GM18868 (cell line): ENCODE measurements around the gene MYO16.
"Not testable (repeated sequence)": the region's sequence is repeated elsewhere in the genome, so short reads cannot be mapped to it uniquely, and the experiment has no call there.

Experiments
- ATAC-seq: cut with Tn5 transposase; IDR thresholded peaks from one replicate; pipeline ENCODE4 v1.9.1; 2021; ENCODE audit warnings: mild to moderate bottlenecking, moderate library complexity; ENCODE audit not compliant: unreplicated experiment

Gene MYO16

DNA sequence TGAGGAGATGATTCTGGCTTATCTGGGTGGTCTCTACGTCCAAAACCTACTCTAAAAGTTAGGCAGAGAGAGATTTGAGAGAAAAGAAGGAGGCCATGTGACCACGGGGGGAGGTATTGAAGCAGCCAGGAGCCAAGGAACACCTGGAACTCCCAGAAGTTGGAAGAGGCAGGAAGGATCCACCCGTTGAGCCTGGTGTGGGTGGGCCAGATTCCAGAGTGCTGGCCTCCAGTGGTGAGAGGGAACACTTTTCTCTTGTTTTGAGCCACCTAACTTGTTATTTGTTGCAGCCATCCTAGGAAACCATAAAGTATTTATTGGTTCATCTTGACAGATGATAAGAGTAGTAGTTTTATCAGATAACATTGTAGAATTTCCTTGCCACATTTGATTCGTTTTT is 396.9 kb downstream of the MYO16 start:
- ATAC-seq: no peak

- no peak for ATAC-seq
These were observed 399.2 kb downstream of the MYO16 start for GRCh38 chr13:109028624-109029023.

GRCh38 chr13:109033090-109033489 is 403.7 kb downstream of the MYO16 start:
- ATAC-seq: no peak

GRCh38 chr13:109036078-109036780 is 406.8 kb downstream of the MYO16 start:
- no peak for ATAC-seq

GRCh38 chr13:109043636-109044035 is 414.2 kb downstream of the MYO16 start:
- no peak for ATAC-seq

DNA sequence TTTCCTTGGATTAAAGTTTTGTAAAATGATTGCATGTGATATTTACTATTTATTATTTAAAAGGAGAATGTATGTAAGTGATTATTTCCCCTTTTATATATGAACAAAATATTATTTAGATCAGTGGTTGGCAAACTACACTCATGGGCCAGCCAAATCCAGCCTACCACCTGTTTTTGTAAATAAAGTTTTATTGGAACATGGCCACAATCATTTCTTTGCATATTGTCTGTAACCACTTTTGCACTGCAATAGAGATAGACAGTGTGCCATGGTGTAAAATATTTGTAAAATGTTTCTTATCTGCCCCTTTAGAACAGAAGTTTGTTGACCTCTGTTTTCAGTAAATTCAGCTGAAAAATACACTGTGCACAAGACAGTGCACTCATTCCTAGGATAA is 426.4 kb downstream of the MYO16 start:
- ATAC-seq: no peak

- ATAC-seq: no peak
These were observed 428.7 kb downstream of the MYO16 start for GRCh38 chr13:109058087-109058486.

GRCh38 chr13:109072505-109072904 is 443.1 kb downstream of the MYO16 start:
- ATAC-seq: no peak

GRCh38 chr13:109074436-109074835 is 445.0 kb downstream of the MYO16 start:
- ATAC-seq: no peak

DNA sequence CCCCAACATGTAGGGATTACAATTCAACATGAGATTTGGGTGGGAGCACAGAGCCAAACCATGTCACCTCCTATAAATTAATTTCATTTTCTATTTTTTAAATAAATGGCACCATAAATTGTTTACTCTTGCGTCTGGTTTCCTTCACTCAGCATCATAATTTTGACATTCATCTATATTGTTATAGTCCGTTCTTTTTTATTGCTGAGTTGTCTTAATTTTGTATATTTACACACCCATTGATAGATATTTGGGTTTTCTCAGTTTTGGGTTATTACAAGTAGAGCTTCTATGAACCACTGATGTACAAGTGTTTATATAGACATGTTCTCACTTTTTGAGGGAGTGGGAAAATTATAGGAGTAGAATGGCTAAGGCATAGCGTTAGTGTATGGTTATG is 445.4 kb downstream of the MYO16 start:
- no peak for ATAC-seq

DNA sequence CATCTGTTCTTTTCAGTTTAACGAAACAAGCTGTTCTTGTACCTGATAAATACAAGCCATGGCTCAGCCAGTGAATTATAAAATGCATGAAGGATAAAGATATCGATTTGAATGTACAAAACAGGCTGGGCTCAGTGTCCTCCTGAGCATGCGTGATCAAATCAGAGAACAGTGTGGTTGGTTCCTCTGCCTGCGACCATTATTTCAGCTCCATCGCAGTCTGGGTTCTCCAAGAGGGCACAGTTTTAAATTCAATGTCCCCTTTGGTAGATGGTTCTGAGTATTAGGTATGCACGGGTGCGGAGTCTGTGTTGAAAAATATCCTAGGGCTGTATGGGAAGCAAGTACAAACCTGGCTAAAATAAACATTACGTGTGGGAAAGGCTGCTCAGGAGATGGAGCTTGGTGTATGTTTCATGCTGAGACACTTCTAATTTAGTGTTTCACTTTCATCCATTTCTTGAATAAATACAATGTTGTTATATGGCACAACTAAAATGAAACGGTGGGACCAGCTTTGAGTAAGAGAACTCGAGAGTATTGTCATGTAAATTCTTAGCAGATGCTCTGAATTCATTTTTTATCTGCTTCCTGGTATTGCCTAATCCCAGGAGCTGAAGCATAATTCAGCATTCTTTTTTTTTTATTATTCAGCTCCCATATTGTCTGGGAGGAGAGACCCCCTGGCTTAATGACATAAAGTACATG is 458.7 kb downstream of the MYO16 start:
- no peak for ATAC-seq

- ATAC-seq: no peak
These were observed 459.2 kb downstream of the MYO16 start for GRCh38 chr13:109088624-109088917.

DNA sequence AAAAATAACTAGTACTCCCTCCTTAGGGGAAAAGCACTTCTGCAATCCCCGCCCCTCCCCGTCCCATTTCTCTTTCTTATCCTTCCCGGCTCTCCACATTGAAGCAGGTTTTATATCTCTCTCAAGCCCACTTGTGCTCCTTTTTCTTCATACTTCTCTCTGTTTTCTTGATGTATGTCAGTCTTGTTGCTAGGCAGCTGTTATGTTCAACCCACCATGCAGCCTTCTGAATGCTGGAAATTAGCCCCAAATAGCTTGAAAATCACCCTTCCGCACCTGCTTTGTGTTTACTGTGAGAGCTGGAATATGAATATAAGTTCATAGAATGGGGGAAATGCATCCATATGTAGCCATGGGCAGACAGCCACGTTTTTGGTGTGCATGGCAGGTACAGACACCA is 461.4 kb downstream of the MYO16 start:
- ATAC-seq: no peak

DNA sequence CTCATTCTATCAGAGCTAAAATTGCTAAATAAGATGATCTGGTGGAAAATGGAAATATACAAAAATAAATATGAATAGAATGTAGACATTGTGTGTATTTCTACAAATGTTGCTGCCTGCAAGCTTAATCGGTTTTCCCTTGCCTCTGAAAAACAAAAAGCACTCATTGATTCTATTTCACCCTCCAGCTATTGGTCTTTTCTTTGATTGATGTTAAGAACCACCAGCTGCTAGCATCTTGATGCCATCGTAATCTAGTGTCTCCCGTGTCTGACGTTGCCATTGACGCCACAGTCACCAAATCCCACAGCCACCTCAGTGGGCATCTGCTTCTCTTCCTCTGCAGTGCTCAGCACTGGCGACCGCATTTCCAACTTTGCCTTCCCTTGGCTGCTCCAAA is 461.8 kb downstream of the MYO16 start:
- no peak for ATAC-seq

DNA sequence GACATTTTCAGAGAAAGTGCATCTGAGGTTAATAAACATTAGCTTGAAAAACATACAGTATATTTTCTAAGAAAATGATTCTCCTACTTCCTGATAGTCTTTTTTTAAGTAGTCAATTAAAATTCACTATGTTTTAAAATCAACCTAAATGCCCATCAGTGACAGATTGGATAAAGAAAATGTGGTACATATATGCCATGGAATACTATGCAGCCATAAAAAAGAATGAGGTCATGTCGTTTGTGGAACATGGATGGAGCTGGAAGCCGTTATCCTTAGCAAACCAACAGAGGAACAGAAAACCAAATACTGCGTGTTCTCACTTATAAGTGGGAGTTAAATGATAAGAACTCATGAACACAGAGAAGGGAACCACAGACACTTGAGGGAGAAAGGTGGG is 462.8 kb downstream of the MYO16 start:
- ATAC-seq: not testable (repeated sequence)

DNA sequence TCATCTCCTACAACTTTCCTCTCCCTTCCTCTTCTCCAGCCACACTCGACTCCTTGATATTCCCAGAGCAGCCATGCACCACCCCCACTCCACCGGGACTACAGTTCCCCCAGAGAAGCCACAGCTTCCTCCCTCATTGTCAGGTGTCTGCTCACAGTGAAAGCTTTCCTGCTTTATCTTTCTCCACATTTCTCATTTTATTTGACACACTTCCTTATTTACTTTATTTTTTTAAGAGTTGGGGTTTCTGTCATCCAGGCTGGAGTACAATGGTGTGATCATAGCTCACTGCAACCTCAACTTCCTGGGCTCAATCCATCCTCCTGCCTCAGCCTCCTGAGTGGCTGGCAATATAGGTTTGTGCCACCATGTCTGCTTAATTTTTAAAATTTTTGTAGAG is 464.6 kb downstream of the MYO16 start:
- ATAC-seq: no peak

DNA sequence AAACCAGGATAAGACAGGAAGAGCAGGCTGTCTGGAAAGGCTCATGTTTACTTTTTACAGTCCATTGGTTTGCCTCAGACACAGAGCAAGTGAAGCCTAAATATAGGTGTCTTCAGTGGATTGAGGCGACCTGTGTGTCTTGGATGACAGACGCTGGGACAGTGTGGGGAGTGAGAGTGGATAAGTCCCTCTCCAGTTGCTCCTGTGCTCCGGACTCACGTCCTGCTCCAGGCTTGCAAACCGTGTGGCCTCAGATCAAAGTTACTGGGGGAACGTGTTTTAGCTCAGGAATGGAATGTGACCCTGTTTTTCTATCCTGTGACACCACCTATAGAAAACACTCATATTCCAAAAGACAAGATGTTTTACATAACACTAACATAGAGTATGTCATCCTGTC is 465.7 kb downstream of the MYO16 start:
- ATAC-seq: no peak

DNA sequence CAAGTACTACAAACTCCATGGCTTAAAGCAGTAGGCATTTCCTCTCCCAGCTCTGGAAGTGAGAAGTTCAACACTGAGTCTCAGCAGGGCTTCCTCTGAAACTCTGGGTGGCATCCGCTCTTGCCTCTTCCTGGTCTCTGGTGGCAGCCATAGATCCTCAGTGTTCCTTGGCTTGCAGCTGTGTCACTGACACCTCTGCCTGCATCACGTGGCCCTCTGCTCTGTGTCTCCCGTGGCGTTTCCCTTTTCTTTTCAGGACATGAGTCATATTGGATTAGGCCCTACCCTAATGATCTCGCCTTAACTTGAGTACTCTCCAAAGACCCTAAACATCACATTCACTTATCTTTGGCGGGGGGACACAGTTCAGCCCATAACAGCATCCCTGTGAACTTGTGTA is 466.7 kb downstream of the MYO16 start:
- no peak for ATAC-seq

DNA sequence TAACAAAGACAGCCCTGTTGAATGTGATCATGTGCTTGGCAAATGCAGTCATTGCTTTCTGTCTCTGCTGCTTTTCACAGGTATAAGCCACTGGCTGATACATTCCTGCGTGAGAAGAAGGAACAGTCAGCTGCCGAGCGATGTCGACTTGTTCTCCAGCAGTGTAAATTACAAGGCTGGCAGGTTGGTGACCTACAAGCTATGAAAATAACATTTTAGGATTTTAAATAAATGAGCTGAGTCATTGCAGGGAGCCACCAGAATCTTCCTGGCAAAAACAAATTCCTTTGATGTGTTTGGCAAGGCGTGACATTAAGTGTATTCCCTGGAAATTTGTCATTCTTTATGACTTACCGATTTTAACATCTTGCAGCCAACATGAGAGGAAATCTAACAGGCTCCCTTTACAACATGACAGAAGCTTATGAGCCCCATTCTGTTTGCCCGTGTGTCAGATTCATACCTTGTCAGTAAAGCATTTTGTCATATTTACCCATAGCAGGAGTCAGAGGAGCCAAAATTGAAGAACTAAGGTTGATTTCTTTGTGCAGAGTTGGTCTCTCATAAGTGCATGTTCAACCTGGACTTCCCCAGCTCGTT is 471.4 kb downstream of the MYO16 start:
- ATAC-seq: no peak

DNA sequence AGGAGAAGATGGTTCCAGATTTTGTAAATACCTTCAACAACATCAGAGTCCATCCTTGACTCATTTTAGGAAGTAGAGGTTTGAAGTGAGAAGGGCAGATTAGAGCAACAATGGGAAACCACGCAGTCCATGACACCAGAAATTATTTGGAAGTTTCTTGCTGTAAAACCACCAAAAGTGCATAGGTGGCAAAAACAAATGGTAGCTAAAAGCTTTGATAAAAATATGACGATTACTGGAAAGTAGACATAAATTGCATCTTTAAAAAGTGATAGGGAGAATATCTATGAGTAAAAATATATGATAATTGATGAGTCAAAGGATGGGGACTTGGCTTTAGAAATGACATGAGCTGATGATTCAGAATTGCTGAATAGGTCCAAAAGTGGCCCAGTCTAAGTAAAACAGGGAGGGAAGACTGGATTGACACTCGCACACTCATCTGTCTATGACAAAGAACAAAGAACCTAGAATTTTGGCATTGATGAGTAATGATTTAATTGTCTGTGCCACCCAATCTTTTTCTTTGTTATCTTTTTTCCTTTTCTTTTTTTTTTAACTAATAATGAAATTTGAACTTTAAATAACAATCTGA is 472.2 kb downstream of the MYO16 start:
- ATAC-seq: no peak

DNA sequence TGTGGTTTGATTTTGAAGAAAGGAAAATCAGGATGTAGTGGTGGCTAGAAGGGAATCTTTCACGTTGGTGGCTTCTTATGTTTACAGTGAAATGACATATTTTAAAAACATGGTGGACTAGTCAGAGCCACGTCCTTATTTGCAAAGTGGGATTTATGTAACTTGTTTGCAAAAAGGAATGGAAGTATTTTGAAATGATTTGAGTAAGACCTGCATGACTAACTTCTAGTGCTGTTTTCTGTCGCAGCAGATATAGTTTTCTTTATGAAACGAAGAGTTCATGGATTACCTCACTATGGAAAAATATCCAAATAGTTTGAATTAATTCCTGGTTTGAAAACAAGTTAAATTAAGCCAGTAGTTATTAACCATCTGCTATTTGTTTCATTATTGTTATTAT is 476.5 kb downstream of the MYO16 start:
- no peak for ATAC-seq

- no peak for ATAC-seq
These were observed 480.7 kb downstream of the MYO16 start for GRCh38 chr13:109110159-109110558.
